Calu3 (cell line): ENCODE data around the gene RSU1. TPM values are rescaled to one million over a fixed set of nuclear protein-coding genes. Genes with fewer than 3 reads are reported as not detected.
"Not testable (repeated sequence)": the region's sequence is repeated elsewhere in the genome, so short reads cannot be mapped to it uniquely, and the experiment has no call there.

Experiments
- BruUV-seq: library from RNA; stranded (reverse); fragments of 400-500 nt; replicated peaks from 2 replicates; lab custom pipeline; 2021; lab: Mats Ljungman, UMichigan
- CTCF ChIA-PET: fragments of 300-600 bp; sonication (Branson Sonifier 250); formaldehyde crosslinking; loops from one replicate; lab custom pipeline; 2022; ENCODE audit warnings: antibody characterized with exemption; lab: Charles Lee
- DNase-seq: peaks from one replicate; pipeline ENCODE4 v3.0.0; 2022
- H3K27ac Mint-ChIP-seq: one replicate; pipeline ENCODE4 v1.8.0; 2022; ENCODE audit warnings: mixed read lengths; ENCODE audit not compliant: unreplicated experiment
- H3K27me3 Mint-ChIP-seq: one replicate; pipeline ENCODE4 v1.8.0; 2022; ENCODE audit warnings: mixed read lengths; ENCODE audit not compliant: unreplicated experiment
- H3K36me3 Mint-ChIP-seq: one replicate; pipeline ENCODE4 v1.8.0; 2022; ENCODE audit warnings: mild to moderate bottlenecking, moderate library complexity, mixed read lengths; ENCODE audit not compliant: insufficient read depth, unreplicated experiment
- H3K4me1 Mint-ChIP-seq: one replicate; pipeline ENCODE4 v1.8.0; 2022; ENCODE audit warnings: mild to moderate bottlenecking, low read depth, mixed read lengths; ENCODE audit not compliant: unreplicated experiment
- H3K4me3 Mint-ChIP-seq: one replicate; pipeline ENCODE4 v1.8.0; 2022; ENCODE audit warnings: mild to moderate bottlenecking, low read depth, moderate library complexity, mixed read lengths; ENCODE audit not compliant: unreplicated experiment
- H3K9me3 Mint-ChIP-seq: one replicate; pipeline ENCODE4 v1.8.0; 2022; ENCODE audit warnings: low read depth, mixed read lengths; ENCODE audit not compliant: unreplicated experiment
- intact Hi-C: fragments of 100-400 bp; cut with micrococcal nuclease; formaldehyde crosslinking; loops from one replicate; pipeline ENCODE4 v1.10.0; 2022; ENCODE audit not compliant: unreplicated experiment
- total RNA-seq: library from RNA; stranded (reverse); gene quantifications from 2 replicates; pipeline ENCODE4 v1.2.3, GENCODE V29; 2022
- TF ChIP-seq, protein P1 (sequence below): fragments of 200-600 bp; IDR thresholded peaks from one replicate; pipeline ENCODE4 v1.8.0; 2022; ENCODE audit warnings: antibody characterized with exemption; ENCODE audit not compliant: unreplicated experiment

Gene RSU1
- total RNA-seq, 1 experiment from 2014 or later: 56.8 TPM

DNA sequence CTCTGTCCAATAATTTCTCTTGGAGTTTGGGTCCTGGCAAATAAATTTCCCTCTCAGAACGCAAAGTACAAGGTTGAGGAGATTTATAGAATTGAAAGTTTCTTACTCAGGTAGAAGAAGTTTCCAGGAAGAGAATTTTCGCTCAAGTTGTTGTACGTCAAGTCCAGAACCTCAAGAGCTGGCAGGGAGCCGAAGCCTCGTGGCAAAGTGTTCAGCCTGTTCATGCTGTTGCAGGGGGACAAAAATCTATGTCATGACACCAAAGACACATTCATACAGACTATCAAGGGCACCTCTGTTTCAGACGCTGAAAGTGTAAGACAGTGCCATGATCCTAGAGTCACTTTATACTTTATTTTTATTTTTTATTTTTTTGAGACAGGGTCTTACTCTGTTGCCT lies 62.5 kb downstream of the RSU1 start:
- Mint-ChIP-seq H3K36me3 (no peaks in the 10 kb centered on the region), H3K27me3 (no peaks in the 10 kb centered on the region), H3K27ac (no peak overlapping the region), H3K4me3 (no peak overlapping the region), H3K9me3 (no peaks in the 10 kb centered on the region), H3K4me1 (no peaks in the 10 kb centered on the region)
- BruUV-seq: no TSS peak
- TF ChIP-seq, protein P1, sequence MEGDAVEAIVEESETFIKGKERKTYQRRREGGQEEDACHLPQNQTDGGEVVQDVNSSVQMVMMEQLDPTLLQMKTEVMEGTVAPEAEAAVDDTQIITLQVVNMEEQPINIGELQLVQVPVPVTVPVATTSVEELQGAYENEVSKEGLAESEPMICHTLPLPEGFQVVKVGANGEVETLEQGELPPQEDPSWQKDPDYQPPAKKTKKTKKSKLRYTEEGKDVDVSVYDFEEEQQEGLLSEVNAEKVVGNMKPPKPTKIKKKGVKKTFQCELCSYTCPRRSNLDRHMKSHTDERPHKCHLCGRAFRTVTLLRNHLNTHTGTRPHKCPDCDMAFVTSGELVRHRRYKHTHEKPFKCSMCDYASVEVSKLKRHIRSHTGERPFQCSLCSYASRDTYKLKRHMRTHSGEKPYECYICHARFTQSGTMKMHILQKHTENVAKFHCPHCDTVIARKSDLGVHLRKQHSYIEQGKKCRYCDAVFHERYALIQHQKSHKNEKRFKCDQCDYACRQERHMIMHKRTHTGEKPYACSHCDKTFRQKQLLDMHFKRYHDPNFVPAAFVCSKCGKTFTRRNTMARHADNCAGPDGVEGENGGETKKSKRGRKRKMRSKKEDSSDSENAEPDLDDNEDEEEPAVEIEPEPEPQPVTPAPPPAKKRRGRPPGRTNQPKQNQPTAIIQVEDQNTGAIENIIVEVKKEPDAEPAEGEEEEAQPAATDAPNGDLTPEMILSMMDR: no peak
- intact Hi-C loops: no loop called here
- CTCF ChIA-PET: interaction anchor here (0.7 kb wide), 1 partner anchor 360 kb away, joined by 3 read pairs; no protein-coding TSS in a partner anchor
- DNase-seq: no peak

DNA sequence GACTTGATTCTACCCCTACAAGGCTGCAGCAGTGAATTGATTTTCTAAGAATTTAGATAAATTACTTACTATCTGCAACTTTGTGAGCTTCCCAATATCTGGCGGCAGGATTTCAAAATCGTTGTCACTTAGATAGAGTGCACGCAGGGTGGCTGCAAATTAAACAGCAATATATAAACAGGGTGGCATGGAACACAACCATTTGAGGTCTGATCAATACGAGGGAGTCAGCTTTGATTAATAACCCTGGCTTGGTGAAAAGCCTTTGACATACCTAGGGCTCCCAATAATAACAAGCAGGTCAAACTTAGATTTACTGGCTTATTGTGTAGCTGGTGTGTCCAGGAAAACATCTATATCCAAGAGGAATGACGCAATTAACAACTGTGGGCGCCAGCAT lies 64.4 kb downstream of the RSU1 start:
- BruUV-seq, H3K27me3 Mint-ChIP-seq, H3K27ac Mint-ChIP-seq, H3K4me3 Mint-ChIP-seq, H3K9me3 Mint-ChIP-seq, H3K4me1 Mint-ChIP-seq, CTCF ChIA-PET, H3K36me3 Mint-ChIP-seq, DNase-seq, intact Hi-C loops: not testable (repeated sequence)

- no peaks in the 10 kb centered on the region for H3K27me3 Mint-ChIP-seq
- H3K9me3 Mint-ChIP-seq: no peaks in the 10 kb centered on the region
- no peak overlapping the region for H3K4me3 Mint-ChIP-seq
- intact Hi-C loops: no loop called here
- no peak for DNase-seq
- no TSS peak for BruUV-seq
- CTCF ChIA-PET: no interaction called here
- H3K27ac Mint-ChIP-seq: no peak overlapping the region
- H3K4me1 Mint-ChIP-seq: no peaks in the 10 kb centered on the region
- TF ChIP-seq, protein P1: no peak
- H3K36me3 Mint-ChIP-seq: no peaks in the 10 kb centered on the region
Observed at GRCh38 chr10:16752099-16752498, 65.1 kb downstream of the RSU1 start.

DNA sequence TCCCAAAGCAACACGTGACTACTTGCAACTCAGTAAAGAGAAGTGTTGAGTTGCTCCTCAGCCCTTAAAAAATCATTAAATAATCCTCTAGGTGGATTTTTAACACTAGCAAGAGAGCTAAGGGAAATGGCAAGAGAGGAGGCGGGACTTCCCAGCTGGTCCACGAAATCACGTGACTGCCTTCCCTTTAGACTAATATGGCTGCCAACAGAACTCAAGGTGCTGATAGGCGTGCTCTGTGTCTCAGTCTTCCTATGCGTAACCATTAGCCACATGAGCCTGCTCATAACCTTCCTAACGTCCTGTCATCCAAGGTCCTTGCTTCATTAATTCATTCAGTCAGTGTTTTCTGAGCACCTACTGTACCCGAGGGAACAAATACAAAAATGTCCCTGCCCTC lies 66.0 kb downstream of the RSU1 start:
- H3K27me3 Mint-ChIP-seq: no peaks in the 10 kb centered on the region
- TF ChIP-seq, protein P1: no peak
- DNase-seq: no peak
- no peaks in the 10 kb centered on the region for H3K4me1 Mint-ChIP-seq
- H3K4me3 Mint-ChIP-seq: no peak overlapping the region
- H3K36me3 Mint-ChIP-seq: no peaks in the 10 kb centered on the region
- H3K9me3 Mint-ChIP-seq: no peaks in the 10 kb centered on the region
- BruUV-seq: no TSS peak
- intact Hi-C loops: no loop called here
- CTCF ChIA-PET: interaction anchor here (0.7 kb wide), 1 partner anchor 34 kb away, joined by 7 read pairs; no protein-coding TSS in a partner anchor
- H3K27ac Mint-ChIP-seq: no peak overlapping the region

- DNase-seq: no peak
- intact Hi-C loops: no loop called here
- Mint-ChIP-seq H3K27me3 (no peaks in the 10 kb centered on the region), H3K4me3 (no peak overlapping the region), H3K36me3 (no peaks in the 10 kb centered on the region), H3K9me3 (no peaks in the 10 kb centered on the region), H3K4me1 (no peaks in the 10 kb centered on the region), H3K27ac (no peak overlapping the region)
- BruUV-seq: no TSS peak
- TF ChIP-seq, protein P1: no peak
- CTCF ChIA-PET: interaction anchor here (0.7 kb wide), 1 partner anchor 34 kb away, joined by 7 read pairs; no protein-coding TSS in a partner anchor
Observed at GRCh38 chr10:16750461-16750860, 66.8 kb downstream of the RSU1 start.
